ENCODE results near the gene OR4K5.
"Not testable (repeated sequence)": the region's sequence is repeated elsewhere in the genome, so short reads cannot be mapped to it uniquely, and the experiment has no call there.

The OR4K5 gene

GRCh38 chr14:19920021-19920657 is at the start of gene OR4K5:
OR4K5 (plus strand) TSS chr14:19920607; CDS start chr14:19920607, 0 bp downstream.
- DNase-seq (ENCODE audit: insufficient read length, low spot score) (no peak), FAIRE-seq (no peak)

GRCh38 chr14:19873178-19873577 is 47.2 kb upstream of the OR4K5 start:
- FAIRE-seq (no peak), DNase-seq (ENCODE audit: insufficient read length, low spot score) (no peak)

- FAIRE-seq, result no peak
- no peak for DNase-seq (ENCODE audit: insufficient read length, low spot score)
Measured at GRCh38 chr14:19874842-19875241, 45.6 kb upstream of the OR4K5 start, which contains the start of gene OR4K2. OR4K2 (plus strand) TSS chr14:19875142; CDS start chr14:19876268, 1,126 bp downstream.

- FAIRE-seq (no peak), DNase-seq (ENCODE audit: insufficient read length, low spot score) (no peak)
Measured at GRCh38 chr14:19878029-19878642, 42.3 kb upstream of the OR4K5 start.

DNA sequence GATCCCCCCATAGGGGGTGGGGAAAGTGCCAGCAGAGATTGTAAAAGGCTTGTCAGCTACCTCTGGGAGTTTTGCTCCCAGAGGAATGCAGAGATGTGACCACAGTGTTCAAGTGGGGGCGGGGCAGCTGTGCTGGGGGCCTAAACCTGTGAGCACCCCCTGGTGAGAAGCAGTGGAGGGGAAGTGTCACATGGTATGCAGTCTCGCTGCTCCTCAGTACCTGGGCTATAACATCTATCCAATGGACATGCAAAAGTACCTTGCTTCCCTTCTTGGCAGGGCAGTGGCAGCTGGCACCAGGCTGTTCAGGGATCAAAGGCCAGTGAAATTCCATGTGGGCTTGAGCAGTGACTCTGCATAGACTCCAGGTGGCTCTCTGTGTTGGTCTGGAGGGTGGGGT is 25.1 kb upstream of the OR4K5 start:
- no peak for DNase-seq (ENCODE audit: insufficient read length, low spot score)
- FAIRE-seq, result no peak

GRCh38 chr14:19900999-19901398 is 19.4 kb upstream of the OR4K5 start:
- DNase-seq (ENCODE audit: insufficient read length, low spot score) (no peak), FAIRE-seq (no peak)

DNA sequence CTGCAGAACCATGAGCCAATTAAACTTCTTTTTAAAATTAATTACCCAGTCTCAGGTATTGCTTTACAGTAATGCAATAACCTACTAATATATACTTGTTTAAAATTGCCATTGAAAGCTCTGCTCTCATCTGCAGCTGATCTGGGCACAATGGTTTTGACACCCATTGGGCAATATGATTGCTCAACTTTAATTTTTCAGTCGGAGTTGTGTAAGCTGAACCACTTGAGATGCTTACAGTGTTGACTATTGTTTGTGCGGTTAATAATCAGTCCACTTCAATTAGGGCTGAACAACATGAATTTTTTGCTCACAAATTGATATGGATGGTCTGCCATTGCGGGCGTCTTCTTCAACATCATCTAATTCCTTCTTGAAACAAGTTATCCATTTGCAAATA is 18.0 kb upstream of the OR4K5 start:
- FAIRE-seq (no peak), DNase-seq (ENCODE audit: insufficient read length, low spot score) (no peak)

GRCh38 chr14:19906665-19907064 is 13.7 kb upstream of the OR4K5 start:
- DNase-seq (ENCODE audit: insufficient read length, low spot score) (no peak), FAIRE-seq (no peak)

- no peak for FAIRE-seq
Measured at GRCh38 chr14:19911114-19911513, 9.3 kb upstream of the OR4K5 start.

GRCh38 chr14:19917243-19917642 is 3.2 kb upstream of the OR4K5 start:
- no peak for FAIRE-seq

More at GRCh38 chr14:19911114-19911513, 9.3 kb upstream of the OR4K5 start:
- no peak for DNase-seq (ENCODE audit: insufficient read length, low spot score)

GRCh38 chr14:19917955-19918518 is 2.4 kb upstream of the OR4K5 start:
- FAIRE-seq, result no peak
- DNase-seq (ENCODE audit: insufficient read length, low spot score), result no peak

More at GRCh38 chr14:19917243-19917642, 3.2 kb upstream of the OR4K5 start:
- DNase-seq (ENCODE audit: insufficient read length, low spot score), result no peak

DNA sequence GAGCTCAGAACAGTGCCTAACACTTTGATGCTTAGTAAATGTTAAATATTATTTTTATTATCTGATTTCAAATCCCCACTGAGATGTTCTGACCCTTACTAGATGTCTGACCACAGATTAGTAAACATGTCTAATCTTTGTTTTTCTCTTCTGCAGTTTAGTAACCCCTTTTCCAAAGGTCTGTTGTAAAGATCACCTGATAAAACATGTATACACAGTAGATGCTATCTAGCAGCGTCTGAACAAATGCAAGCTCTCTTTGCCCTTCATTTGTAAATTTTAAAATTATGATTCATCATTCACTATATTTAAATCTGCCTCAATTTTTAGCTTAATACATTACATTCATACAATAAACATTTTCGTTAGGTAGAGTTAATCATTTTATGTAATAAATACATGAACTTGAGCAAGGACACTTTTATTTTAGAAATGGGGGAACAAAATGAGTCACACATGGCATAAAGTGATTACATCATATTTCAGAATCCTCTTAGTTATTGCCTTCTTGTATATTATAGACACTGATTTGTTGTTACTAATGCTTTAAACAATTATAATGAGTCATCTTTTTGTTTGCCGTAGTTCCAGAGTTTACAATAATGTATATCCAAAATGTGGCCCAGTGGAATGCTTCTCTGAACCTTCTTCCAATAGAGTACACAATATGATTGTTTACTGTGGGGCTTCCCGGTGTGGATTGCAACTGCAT is 1.7 kb upstream of the OR4K5 start:
- FAIRE-seq (no peak), DNase-seq (ENCODE audit: insufficient read length, low spot score) (no peak)

DNA sequence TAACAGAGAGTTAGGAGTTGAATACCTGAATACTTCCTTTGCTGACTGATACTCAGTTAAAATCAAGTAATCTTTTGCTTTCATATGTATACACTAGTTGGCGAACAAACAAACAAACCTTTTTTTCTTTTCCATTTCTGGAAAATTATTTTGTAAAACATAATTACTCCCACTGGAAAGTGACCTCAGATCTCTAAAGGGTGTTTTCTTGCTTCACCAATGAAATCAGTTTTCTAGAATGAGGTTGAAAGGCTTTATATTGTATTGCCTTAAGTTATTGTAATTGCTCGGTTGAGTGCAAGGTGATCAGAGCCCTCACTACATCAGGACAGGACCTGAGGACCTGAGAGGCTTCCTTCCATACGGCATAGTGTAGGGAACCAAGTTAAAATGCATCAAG is 10.2 kb downstream of the OR4K5 start, which contains the start of gene OR4K1:
TSS of gene OR4K1 (plus strand) at position 301 of the 400 bp plus-strand sequence. CDS start 4,750 bp downstream, outside the sequence.
- FAIRE-seq, result no peak
- DNase-seq (ENCODE audit: insufficient read length, low spot score), result no peak

- DNase-seq (ENCODE audit: insufficient read length, low spot score) (no peak), FAIRE-seq (no peak)
Measured at GRCh38 chr14:19941668-19942067, 21.3 kb downstream of the OR4K5 start.

DNA sequence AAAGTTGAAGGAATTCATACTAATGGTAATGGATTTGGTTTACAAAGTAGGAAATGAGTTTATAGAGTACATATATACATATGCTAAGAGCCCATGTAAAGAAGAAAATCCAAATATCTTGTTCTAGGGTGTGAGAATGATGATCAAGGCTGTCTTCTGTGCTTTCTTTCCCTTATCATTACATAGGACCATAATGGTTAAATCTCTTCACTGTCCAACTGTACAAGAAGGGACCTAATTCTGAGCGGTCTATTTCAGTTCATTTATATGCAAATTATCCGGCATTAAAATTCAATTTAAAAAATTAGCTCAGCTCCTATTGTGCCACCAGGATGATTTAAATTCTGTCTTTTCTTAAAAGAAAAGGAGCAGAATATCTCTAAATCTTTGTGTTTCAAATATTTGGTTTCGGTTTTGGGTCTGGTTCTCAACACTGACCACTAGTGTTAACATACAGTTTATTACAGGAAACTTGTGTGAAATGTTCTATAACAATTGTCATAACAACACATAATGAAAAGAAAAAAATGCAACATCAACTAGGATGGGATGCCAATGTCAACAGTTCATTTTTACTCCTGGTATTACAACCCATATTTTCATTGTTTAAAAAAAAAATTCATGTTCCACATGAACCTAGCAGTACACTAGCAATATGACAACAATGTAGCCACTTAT is 27.1 kb downstream of the OR4K5 start:
- FAIRE-seq, result no peak
- DNase-seq (ENCODE audit: insufficient read length, low spot score), result no peak

DNA sequence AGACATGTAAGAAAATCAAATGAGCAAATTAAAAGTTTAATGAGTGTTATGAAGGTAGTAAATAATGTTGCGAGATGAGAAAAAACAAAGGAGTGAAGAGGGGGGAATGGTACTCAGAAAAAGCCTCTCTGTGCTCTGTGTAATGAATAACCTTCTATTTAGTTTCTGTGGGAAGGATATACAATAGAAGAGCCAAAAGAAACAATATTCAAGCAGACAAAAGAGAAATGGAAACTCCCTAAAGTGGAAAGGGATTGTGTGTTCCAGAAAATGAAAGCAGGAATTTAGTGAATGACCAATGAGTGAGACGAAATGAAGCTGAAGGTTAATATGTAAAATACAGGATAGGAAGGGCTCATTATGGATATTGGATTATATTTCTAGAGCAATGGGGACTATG is 28.8 kb downstream of the OR4K5 start:
- DNase-seq (ENCODE audit: insufficient read length, low spot score), result no peak
- no peak for FAIRE-seq

GRCh38 chr14:19969735-19970134 is 49.3 kb downstream of the OR4K5 start:
- not testable (repeated sequence) for DNase-seq (ENCODE audit: insufficient read length, low spot score); FAIRE-seq
